Measurements from ENCODE around the gene IKZF5. TPM values are rescaled to one million over a fixed set of nuclear protein-coding genes. Genes with fewer than 3 reads are reported as not detected.

Gene IKZF5, protein sequence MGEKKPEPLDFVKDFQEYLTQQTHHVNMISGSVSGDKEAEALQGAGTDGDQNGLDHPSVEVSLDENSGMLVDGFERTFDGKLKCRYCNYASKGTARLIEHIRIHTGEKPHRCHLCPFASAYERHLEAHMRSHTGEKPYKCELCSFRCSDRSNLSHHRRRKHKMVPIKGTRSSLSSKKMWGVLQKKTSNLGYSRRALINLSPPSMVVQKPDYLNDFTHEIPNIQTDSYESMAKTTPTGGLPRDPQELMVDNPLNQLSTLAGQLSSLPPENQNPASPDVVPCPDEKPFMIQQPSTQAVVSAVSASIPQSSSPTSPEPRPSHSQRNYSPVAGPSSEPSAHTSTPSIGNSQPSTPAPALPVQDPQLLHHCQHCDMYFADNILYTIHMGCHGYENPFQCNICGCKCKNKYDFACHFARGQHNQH
- 9.6 TPM for total RNA-seq

DNA sequence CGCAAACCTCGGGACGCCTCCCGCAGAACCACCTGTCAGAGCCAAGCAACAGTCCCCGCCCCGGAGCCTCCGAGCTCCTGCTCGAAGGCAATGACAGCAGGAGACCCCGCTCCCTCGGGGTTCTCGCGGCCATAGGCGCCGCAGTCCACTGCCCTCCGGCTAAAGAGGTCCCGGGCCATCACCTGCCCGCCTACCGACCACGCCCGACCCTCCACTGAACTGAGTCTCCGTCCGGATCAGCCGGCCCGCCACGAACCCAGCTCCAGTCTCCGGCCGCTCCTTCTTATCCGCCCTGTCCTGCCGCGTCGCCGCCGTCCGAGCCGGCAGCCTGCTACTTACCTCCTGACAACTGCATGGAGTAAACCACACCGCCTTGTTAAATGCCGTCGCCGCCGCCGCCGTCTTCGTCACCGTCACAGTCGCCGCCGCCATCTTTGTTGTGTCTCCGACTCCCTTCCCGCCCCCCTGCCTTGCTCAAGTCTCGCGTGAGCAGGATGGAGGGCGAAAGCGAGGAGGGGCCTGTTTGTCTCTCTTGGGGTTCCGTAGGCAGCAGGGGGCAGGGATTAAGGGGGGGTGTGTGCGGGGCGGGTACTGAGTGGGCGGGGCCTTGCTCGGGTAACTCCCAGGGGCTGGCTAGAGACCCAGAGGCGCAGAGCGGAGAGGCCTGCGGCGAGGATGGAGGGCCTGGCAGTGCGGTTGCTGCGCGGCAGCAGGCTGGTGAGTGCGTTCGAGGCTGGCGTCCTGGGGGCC, at the start of gene IKZF5, which contains the start of gene ACADSB:
Gene IKZF5 (minus strand): TSS at position 441 of the 750 bp plus-strand sequence. CDS start 10,170 bp downstream, outside the sequence.
Gene ACADSB (plus strand): TSS at position 652 of the 750 bp plus-strand sequence. CDS start 24 bp downstream, at position 676.
- intact Hi-C loops (cut with DNase I), result no loop called here
- Histone ChIP-seq H3K4me3 (peak within 1 kb of the TSS; percentile 92 to 98), H3K4me1 (peaks cover 53% of the 10 kb centered on the region), H3K36me3 (no peaks in the 10 kb centered on the region), H3K9me3 (no peaks in the 10 kb centered on the region), H3K27me3 (no peaks in the 10 kb centered on the region), H3K27ac (peak within 1 kb of the TSS; percentile 95)
- peak; percentile 97 to 98 for DNase-seq (ENCODE audit: extremely low spot score in 2 of 2)
- TF ChIP-seq POLR2A (IDR thresholded peaks at IDR 0.05), result peak in 1 of 2 donors; percentile 63
- TF ChIP-seq, protein P1, sequence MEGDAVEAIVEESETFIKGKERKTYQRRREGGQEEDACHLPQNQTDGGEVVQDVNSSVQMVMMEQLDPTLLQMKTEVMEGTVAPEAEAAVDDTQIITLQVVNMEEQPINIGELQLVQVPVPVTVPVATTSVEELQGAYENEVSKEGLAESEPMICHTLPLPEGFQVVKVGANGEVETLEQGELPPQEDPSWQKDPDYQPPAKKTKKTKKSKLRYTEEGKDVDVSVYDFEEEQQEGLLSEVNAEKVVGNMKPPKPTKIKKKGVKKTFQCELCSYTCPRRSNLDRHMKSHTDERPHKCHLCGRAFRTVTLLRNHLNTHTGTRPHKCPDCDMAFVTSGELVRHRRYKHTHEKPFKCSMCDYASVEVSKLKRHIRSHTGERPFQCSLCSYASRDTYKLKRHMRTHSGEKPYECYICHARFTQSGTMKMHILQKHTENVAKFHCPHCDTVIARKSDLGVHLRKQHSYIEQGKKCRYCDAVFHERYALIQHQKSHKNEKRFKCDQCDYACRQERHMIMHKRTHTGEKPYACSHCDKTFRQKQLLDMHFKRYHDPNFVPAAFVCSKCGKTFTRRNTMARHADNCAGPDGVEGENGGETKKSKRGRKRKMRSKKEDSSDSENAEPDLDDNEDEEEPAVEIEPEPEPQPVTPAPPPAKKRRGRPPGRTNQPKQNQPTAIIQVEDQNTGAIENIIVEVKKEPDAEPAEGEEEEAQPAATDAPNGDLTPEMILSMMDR (IDR thresholded peaks at IDR 0.05), result no peak
- peak; percentile 94 to 96 for TF ChIP-seq POLR2AphosphoS5 (IDR thresholded peaks at IDR 0.05; ENCODE audit: insufficient read depth in 1 of 2, low read depth in 1 of 2)

DNA sequence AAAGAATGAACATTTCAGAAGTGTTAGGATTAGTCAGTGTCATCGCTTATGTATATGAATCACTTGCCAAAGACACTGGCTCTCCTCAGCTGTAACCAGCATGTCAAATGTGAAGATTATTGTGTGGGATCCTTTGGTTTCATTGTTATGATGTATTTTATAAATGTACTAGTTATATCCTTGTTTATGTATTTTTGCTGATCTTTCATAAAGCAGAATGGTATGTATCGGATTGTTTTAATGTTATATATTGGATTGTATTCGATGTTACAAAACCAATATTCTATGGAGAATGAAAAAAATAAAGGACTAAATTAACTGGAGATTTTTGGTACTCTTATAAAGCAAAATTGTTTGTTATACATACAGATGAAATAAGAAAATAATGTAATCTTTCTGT, 49.4 kb upstream of the IKZF5 start:
- Histone ChIP-seq H3K9me3 (no peaks in the 10 kb centered on the region), H3K4me3 (no peak overlapping the region), H3K4me1 (no peaks in the 10 kb centered on the region), H3K27ac (no peak overlapping the region), H3K27me3 (no peaks in the 10 kb centered on the region), H3K36me3 (peaks cover 0 to 14% of the 10 kb centered on the region in 2 donors)
- no peak for DNase-seq (ENCODE audit: extremely low spot score in 2 of 2)
- intact Hi-C loops (cut with DNase I), result no loop called here
- TF ChIP-seq POLR2AphosphoS5 (IDR thresholded peaks at IDR 0.05; ENCODE audit: insufficient read depth in 1 of 2, low read depth in 1 of 2) (no peak), POLR2A (IDR thresholded peaks at IDR 0.05) (no peak)
- TF ChIP-seq, protein P1 (IDR thresholded peaks at IDR 0.05), result no peak

DNA sequence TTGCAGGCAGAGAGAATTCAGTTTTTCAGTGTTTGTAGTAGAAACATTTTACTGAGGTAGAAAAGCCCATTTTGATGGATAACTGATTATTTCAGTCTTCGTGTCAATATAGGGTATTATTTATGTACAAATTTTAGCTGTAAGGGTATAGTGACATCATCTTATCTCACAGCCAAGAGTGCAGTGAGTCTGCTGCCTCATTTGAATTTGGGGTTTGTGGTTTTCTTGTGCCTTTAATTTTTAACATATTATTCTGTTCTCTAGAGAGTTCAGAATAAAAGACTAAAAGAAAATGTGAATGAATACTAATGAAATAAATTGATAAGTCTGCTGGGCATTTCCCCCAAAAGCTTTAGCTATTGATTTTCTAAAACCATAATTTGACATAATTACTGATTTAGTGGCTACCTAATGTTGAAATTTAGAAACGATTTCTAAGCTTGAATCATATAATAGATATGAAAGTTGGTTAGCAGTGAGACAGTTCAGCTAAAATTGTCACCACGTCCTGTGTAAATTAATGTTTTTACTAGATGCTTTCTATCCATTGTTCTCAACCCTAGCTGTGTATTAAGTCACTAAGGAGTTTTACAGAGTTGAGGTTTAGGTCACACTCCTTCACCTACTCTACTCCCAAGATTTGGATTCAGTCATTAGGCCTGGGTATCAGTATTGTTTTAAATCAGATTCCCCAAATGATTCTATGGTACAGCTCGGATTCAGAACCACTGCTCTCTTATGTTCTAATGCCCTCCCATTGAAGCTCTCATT, 37.6 kb upstream of the IKZF5 start:
- no peaks in the 10 kb centered on the region for H3K27me3 ChIP-seq
- H3K36me3 ChIP-seq, result peaks cover 0 to 23% of the 10 kb centered on the region in 2 donors
- H3K4me3 ChIP-seq, result no peak overlapping the region
- no peak overlapping the region for H3K27ac ChIP-seq
- no peaks in the 10 kb centered on the region for H3K4me1 ChIP-seq
- no peak for DNase-seq (ENCODE audit: extremely low spot score in 2 of 2)
- no peaks in the 10 kb centered on the region for H3K9me3 ChIP-seq
- intact Hi-C loops (cut with DNase I), result no loop called here
- TF ChIP-seq POLR2AphosphoS5 (IDR thresholded peaks at IDR 0.05; ENCODE audit: insufficient read depth in 1 of 2, low read depth in 1 of 2) (no peak), POLR2A (IDR thresholded peaks at IDR 0.05) (no peak)
- TF ChIP-seq, protein P1 (IDR thresholded peaks at IDR 0.05), result no peak

DNA sequence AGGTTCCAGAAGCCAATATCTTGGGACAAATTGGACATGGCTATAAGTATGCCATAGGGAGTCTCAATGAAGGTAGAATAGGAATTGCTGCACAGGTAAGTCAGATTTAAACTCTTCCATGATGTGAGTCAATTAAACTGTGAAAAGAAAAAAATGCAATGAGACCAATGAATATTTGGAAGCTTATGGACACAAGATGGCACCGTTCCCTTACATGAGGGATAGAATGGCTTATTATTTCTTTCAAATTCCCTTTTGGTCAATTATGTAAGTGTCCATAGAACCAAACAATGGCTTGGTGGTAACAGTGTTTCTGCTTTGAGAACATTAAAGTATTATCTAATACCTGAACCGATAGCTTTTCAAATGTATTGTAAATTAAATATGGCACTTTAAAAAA, 35.8 kb upstream of the IKZF5 start:
- Histone ChIP-seq H3K27ac (no peak overlapping the region), H3K4me3 (no peak overlapping the region), H3K9me3 (no peaks in the 10 kb centered on the region), H3K27me3 (no peaks in the 10 kb centered on the region), H3K36me3 (peaks cover 0 to 23% of the 10 kb centered on the region in 2 donors), H3K4me1 (no peaks in the 10 kb centered on the region)
- DNase-seq (ENCODE audit: extremely low spot score in 2 of 2), result no peak
- no peak for TF ChIP-seq POLR2A (IDR thresholded peaks at IDR 0.05)
- intact Hi-C loops (cut with DNase I), result no loop called here

DNA sequence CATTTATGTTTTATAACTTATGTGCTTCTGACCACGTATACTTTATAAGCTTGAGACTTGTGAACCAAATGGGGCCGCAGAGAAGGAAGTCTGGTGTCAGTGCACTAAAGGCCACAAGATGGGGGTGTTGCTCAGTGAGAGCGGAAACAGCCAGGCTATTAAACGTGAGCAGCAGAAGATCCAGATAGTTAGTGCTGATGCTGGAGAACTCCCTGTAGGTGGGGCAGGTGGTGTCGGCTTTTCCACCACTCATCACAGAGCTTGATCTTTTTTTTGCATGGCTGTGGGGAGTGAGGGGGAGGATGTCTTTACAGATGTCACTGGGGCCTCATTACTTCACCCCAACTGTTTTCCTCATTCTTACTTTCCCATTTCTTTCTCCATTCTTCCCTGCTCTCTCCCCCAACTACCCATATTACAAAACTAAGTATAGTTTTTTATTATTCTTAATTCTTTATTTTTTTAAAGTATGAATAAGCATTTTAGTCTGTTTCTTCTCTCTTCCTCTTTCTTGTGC, 34.9 kb upstream of the IKZF5 start:
- TF ChIP-seq, protein P1 (IDR thresholded peaks at IDR 0.05), result peak in 2 of 3 experiments; percentile 11 to 37
- no peak for TF ChIP-seq POLR2A (IDR thresholded peaks at IDR 0.05)
- no peak overlapping the region for H3K27ac ChIP-seq
- no peaks in the 10 kb centered on the region for H3K9me3 ChIP-seq
- H3K27me3 ChIP-seq, result no peaks in the 10 kb centered on the region
- no peak for DNase-seq (ENCODE audit: extremely low spot score in 2 of 2)
- intact Hi-C loops (cut with DNase I), result no loop called here
- H3K36me3 ChIP-seq, result peaks cover 0 to 16% of the 10 kb centered on the region in 2 donors
- H3K4me3 ChIP-seq, result no peak overlapping the region
- H3K4me1 ChIP-seq, result no peaks in the 10 kb centered on the region
